ENCODE data around the gene SSNA1.
A peak's percentile ranks its signal among the peaks of the same experiment; 100 is the strongest.

Gene SSNA1

GRCh38 chr9:137191245-137191644 is 2.8 kb downstream of the SSNA1 start:
- Histone ChIP-seq H4K8ac (ENCODE audit: low read depth, low read length) (no peak overlapping the region), H3K23ac (ENCODE audit: low read depth, low read length, poor library complexity) (no peak overlapping the region), H2BK12ac (ENCODE audit: low read length) (peak overlapping the region; percentile 73), H3K27me3 (ENCODE audit: control insufficient read depth in 3 of 3, insufficient read depth in 3 of 3, low read depth in 1 of 3, low read length in 3 of 3) (peaks cover 0 to 2% (median 0%) of the 10 kb centered on the region in 3 experiments), H3K4ac (ENCODE audit: low read length) (no peak overlapping the region), H3K4me1 (ENCODE audit: control insufficient read depth in 2 of 2, insufficient read depth in 1 of 2, low read depth in 1 of 2, low read length in 2 of 2) (peaks cover 17 to 21% of the 10 kb centered on the region in 2 donors), H2AFZ (ENCODE audit: low read length) (no peak overlapping the region), H2BK15ac (ENCODE audit: low read length) (no peak overlapping the region), H3K4me3 (ENCODE audit: low read length in 2 of 2) (peak overlapping the region in 1 of 2 donors; percentile 15), H2BK5ac (ENCODE audit: low read length) (no peak overlapping the region), H2BK120ac (ENCODE audit: low read depth, low read length) (no peak overlapping the region), H4K91ac (ENCODE audit: low read depth, low read length, poor library complexity) (no peak overlapping the region), H3K9ac (ENCODE audit: low read depth, low read length, poor library complexity) (no peak overlapping the region), H2AK5ac (ENCODE audit: low read depth, low read length) (no peak overlapping the region), H3K79me1 (ENCODE audit: low read depth, low read length) (peaks cover 41% of the 10 kb centered on the region), H3K14ac (ENCODE audit: low read length) (no peak overlapping the region), H3K4me2 (ENCODE audit: insufficient read depth, low read length, poor library complexity, severe bottlenecking) (no peak overlapping the region), H3K27ac (replicated peaks; ENCODE audit: low read length) (no peak overlapping the region), H3K9me3 (replicated peaks in 1 of 2; ENCODE audit: control insufficient read depth in 2 of 2, insufficient read depth in 1 of 2, low read depth in 1 of 2, low read length in 2 of 2) (peaks cover 0 to 1% of the 10 kb centered on the region in 2 donors), H3K18ac (ENCODE audit: low read length) (no peak overlapping the region), H3K36me3 (replicated peaks in 1 of 2; ENCODE audit: control insufficient read depth in 2 of 2, insufficient read depth in 2 of 2, low read length in 2 of 2) (peaks cover 13 to 36% of the 10 kb centered on the region in 2 donors)
- no peak for DNase-seq (ENCODE audit: low spot score)
- WGBS, 2 donors (ENCODE audit: extremely low coverage in 2 of 2, insufficient read length in 2 of 2, insufficient replicate concordance in 1 of 2), result no CpG with 5 or more reads among the region's 3 CpGs

DNA sequence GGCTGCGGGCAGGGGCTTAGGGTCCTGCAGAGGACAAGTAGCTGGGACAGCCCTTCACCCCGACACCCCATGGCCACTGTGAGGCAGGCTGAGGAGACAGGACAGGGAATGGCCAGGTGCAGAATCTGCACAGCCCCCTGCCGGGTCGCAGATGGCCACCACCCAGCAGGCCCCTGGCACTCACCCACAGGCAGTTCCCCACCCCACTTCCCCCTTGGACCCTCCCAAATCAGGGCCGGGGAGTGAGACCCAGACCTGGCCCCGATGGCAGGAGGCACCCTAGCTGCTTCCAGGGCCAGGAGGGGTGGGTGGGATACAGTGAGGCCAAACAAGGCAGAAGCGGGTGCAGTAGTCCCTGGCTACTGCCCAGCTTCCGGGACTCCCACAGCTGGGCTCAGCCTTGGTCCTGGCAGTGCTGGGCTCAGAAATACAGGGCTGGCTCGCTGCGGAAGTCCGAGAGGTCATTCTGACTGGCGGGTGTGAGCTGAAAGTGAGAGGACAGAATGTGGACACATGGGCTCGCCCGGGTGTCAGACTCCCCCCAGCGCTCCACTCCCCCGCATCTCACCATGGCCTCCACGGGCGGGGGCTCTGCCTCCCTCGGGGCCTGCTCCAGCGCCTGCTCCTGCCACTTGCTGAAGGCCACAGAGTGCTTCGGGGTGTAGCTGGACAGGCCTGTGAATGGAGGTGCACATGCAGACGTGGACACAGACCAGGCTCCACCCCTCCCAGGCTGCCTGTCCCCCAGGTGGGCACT is 3.4 kb downstream of the SSNA1 start:
- WGBS, 2 donors (ENCODE audit: extremely low coverage in 2 of 2, insufficient read length in 2 of 2, insufficient replicate concordance in 1 of 2), result no CpG with 5 or more reads among the region's 22 CpGs
- no peak overlapping the region for H2BK120ac ChIP-seq (ENCODE audit: low read depth, low read length)
- no peak overlapping the region for H3K23ac ChIP-seq (ENCODE audit: low read depth, low read length, poor library complexity)
- H3K14ac ChIP-seq (ENCODE audit: low read length), result no peak overlapping the region
- peaks cover 12 to 33% of the 10 kb centered on the region in 2 donors for H3K36me3 ChIP-seq (replicated peaks in 1 of 2; ENCODE audit: control insufficient read depth in 2 of 2, insufficient read depth in 2 of 2, low read length in 2 of 2)
- no peak overlapping the region for H4K91ac ChIP-seq (ENCODE audit: low read depth, low read length, poor library complexity)
- H3K9ac ChIP-seq (ENCODE audit: low read depth, low read length, poor library complexity), result no peak overlapping the region
- peaks cover 39% of the 10 kb centered on the region for H3K79me1 ChIP-seq (ENCODE audit: low read depth, low read length)
- H3K27me3 ChIP-seq (ENCODE audit: control insufficient read depth in 3 of 3, insufficient read depth in 3 of 3, low read depth in 1 of 3, low read length in 3 of 3), result peaks cover 0 to 2% (median 0%) of the 10 kb centered on the region in 3 experiments
- peaks cover 0 to 1% of the 10 kb centered on the region in 2 donors for H3K9me3 ChIP-seq (replicated peaks in 1 of 2; ENCODE audit: control insufficient read depth in 2 of 2, insufficient read depth in 1 of 2, low read depth in 1 of 2, low read length in 2 of 2)
- H2BK12ac ChIP-seq (ENCODE audit: low read length), result no peak overlapping the region
- H2BK15ac ChIP-seq (ENCODE audit: low read length), result no peak overlapping the region
- no peak overlapping the region for H3K4ac ChIP-seq (ENCODE audit: low read length)
- H2AFZ ChIP-seq (ENCODE audit: low read length), result no peak overlapping the region
- H3K27ac ChIP-seq (replicated peaks; ENCODE audit: low read length), result no peak overlapping the region
- no peak overlapping the region for H3K4me2 ChIP-seq (ENCODE audit: insufficient read depth, low read length, poor library complexity, severe bottlenecking)
- no peak overlapping the region for H3K18ac ChIP-seq (ENCODE audit: low read length)
- H3K4me1 ChIP-seq (ENCODE audit: control insufficient read depth in 2 of 2, insufficient read depth in 1 of 2, low read depth in 1 of 2, low read length in 2 of 2), result peaks cover 17 to 21% of the 10 kb centered on the region in 2 donors
- no peak overlapping the region for H2AK5ac ChIP-seq (ENCODE audit: low read depth, low read length)
- no peak overlapping the region for H3K4me3 ChIP-seq (ENCODE audit: low read length in 2 of 2)
- H2BK5ac ChIP-seq (ENCODE audit: low read length), result no peak overlapping the region
- DNase-seq (ENCODE audit: low spot score), result no peak
- H4K8ac ChIP-seq (ENCODE audit: low read depth, low read length), result no peak overlapping the region

DNA sequence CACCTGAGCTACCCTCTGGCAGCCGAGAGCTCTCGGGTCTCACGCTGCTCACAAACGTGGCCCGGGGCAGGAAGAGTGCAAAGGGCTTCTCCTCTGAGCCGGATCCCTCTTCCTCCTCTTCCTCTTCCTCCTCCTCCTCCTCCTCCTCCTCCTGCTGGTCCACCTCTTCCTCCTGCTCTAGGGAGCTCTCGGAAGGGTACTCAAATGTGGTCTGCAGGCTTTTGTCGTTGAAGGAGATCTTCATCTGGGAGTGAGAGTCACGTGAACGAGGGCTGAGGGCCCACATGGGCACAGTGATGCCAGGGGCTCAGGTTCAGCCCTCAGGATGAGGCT is 3.9 kb downstream of the SSNA1 start:
- H3K14ac ChIP-seq (ENCODE audit: low read length), result no peak overlapping the region
- H2BK120ac ChIP-seq (ENCODE audit: low read depth, low read length), result no peak overlapping the region
- no peak overlapping the region for H2AK5ac ChIP-seq (ENCODE audit: low read depth, low read length)
- H2BK5ac ChIP-seq (ENCODE audit: low read length), result no peak overlapping the region
- H3K18ac ChIP-seq (ENCODE audit: low read length), result no peak overlapping the region
- H3K4me1 ChIP-seq (ENCODE audit: control insufficient read depth in 2 of 2, insufficient read depth in 1 of 2, low read depth in 1 of 2, low read length in 2 of 2), result peaks cover 17 to 19% of the 10 kb centered on the region in 2 donors
- no peak overlapping the region for H3K23ac ChIP-seq (ENCODE audit: low read depth, low read length, poor library complexity)
- no peak for DNase-seq (ENCODE audit: low spot score)
- H3K4me3 ChIP-seq (ENCODE audit: low read length in 2 of 2), result no peak overlapping the region
- no peak overlapping the region for H3K4ac ChIP-seq (ENCODE audit: low read length)
- H2AFZ ChIP-seq (ENCODE audit: low read length), result no peak overlapping the region
- H2BK15ac ChIP-seq (ENCODE audit: low read length), result no peak overlapping the region
- H4K8ac ChIP-seq (ENCODE audit: low read depth, low read length), result no peak overlapping the region
- no peak overlapping the region for H2BK12ac ChIP-seq (ENCODE audit: low read length)
- no peak overlapping the region for H3K4me2 ChIP-seq (ENCODE audit: insufficient read depth, low read length, poor library complexity, severe bottlenecking)
- no peak overlapping the region for H3K27ac ChIP-seq (replicated peaks; ENCODE audit: low read length)
- H3K9me3 ChIP-seq (replicated peaks in 1 of 2; ENCODE audit: control insufficient read depth in 2 of 2, insufficient read depth in 1 of 2, low read depth in 1 of 2, low read length in 2 of 2), result peaks cover 0 to 1% of the 10 kb centered on the region in 2 donors
- peaks cover 39% of the 10 kb centered on the region for H3K79me1 ChIP-seq (ENCODE audit: low read depth, low read length)
- H3K36me3 ChIP-seq (replicated peaks in 1 of 2; ENCODE audit: control insufficient read depth in 2 of 2, insufficient read depth in 2 of 2, low read length in 2 of 2), result peaks cover 7 to 28% of the 10 kb centered on the region in 2 donors
- no peak overlapping the region for H4K91ac ChIP-seq (ENCODE audit: low read depth, low read length, poor library complexity)
- no peak overlapping the region for H3K9ac ChIP-seq (ENCODE audit: low read depth, low read length, poor library complexity)
- peaks cover 0 to 2% (median 0%) of the 10 kb centered on the region in 3 experiments for H3K27me3 ChIP-seq (ENCODE audit: control insufficient read depth in 3 of 3, insufficient read depth in 3 of 3, low read depth in 1 of 3, low read length in 3 of 3)
- WGBS, 2 donors (ENCODE audit: extremely low coverage in 2 of 2, insufficient read length in 2 of 2, insufficient replicate concordance in 1 of 2), result no CpG with 5 or more reads among the region's 10 CpGs

GRCh38 chr9:137192859-137193258 is 4.4 kb downstream of the SSNA1 start:
- Histone ChIP-seq H3K4ac (ENCODE audit: low read length) (no peak overlapping the region), H3K27ac (replicated peaks; ENCODE audit: low read length) (no peak overlapping the region), H3K9me3 (replicated peaks in 1 of 2; ENCODE audit: control insufficient read depth in 2 of 2, insufficient read depth in 1 of 2, low read depth in 1 of 2, low read length in 2 of 2) (peaks cover 0 to 1% of the 10 kb centered on the region in 2 donors), H2BK15ac (ENCODE audit: low read length) (no peak overlapping the region), H3K4me1 (ENCODE audit: control insufficient read depth in 2 of 2, insufficient read depth in 1 of 2, low read depth in 1 of 2, low read length in 2 of 2) (peaks cover 14 to 15% of the 10 kb centered on the region in 2 donors), H2BK5ac (ENCODE audit: low read length) (peak overlapping the region; percentile 53), H3K9ac (ENCODE audit: low read depth, low read length, poor library complexity) (no peak overlapping the region), H3K4me3 (ENCODE audit: low read length in 2 of 2) (no peak overlapping the region), H3K14ac (ENCODE audit: low read length) (no peak overlapping the region), H2BK120ac (ENCODE audit: low read depth, low read length) (no peak overlapping the region), H2AK5ac (ENCODE audit: low read depth, low read length) (no peak overlapping the region), H4K91ac (ENCODE audit: low read depth, low read length, poor library complexity) (no peak overlapping the region), H3K27me3 (ENCODE audit: control insufficient read depth in 3 of 3, insufficient read depth in 3 of 3, low read depth in 1 of 3, low read length in 3 of 3) (peaks cover 0 to 2% (median 0%) of the 10 kb centered on the region in 3 experiments), H2AFZ (ENCODE audit: low read length) (no peak overlapping the region), H3K18ac (ENCODE audit: low read length) (no peak overlapping the region), H3K23ac (ENCODE audit: low read depth, low read length, poor library complexity) (no peak overlapping the region), H2BK12ac (ENCODE audit: low read length) (no peak overlapping the region), H3K36me3 (replicated peaks in 1 of 2; ENCODE audit: control insufficient read depth in 2 of 2, insufficient read depth in 2 of 2, low read length in 2 of 2) (peaks cover 7 to 28% of the 10 kb centered on the region in 2 donors), H3K4me2 (ENCODE audit: insufficient read depth, low read length, poor library complexity, severe bottlenecking) (no peak overlapping the region), H4K8ac (ENCODE audit: low read depth, low read length) (no peak overlapping the region), H3K79me1 (ENCODE audit: low read depth, low read length) (peaks cover 39% of the 10 kb centered on the region)
- WGBS, 2 donors (ENCODE audit: extremely low coverage in 2 of 2, insufficient read length in 2 of 2, insufficient replicate concordance in 1 of 2), result no CpG with 5 or more reads among the region's 2 CpGs
- no peak for DNase-seq (ENCODE audit: low spot score)
